Fibroblast of skin of left quadriceps (primary cell): Measurements from ENCODE around the gene CDC5L.
"Not testable (repeated sequence)": the region's sequence is repeated elsewhere in the genome, so short reads cannot be mapped to it uniquely, and the experiment has no call there.

ENCODE experiments used
- DNase-seq, 2 experiments: peaks; one replicate each; pipeline ENCODE4 v3.0.0-alpha.2; 2013; ENCODE audit warnings: low read depth in 2 of 2

CDC5L gene

GRCh38 chr6:44387346-44388134 lies at the start of gene CDC5L:
CDC5L (plus strand) TSS chr6:44387706; CDS start chr6:44387824, 118 bp downstream.
- DNase-seq = peak; percentile 99

GRCh38 chr6:44338228-44339122 lies 49.0 kb upstream of the CDC5L start:
- DNase-seq = peak; percentile 12 to 20

GRCh38 chr6:44339301-44339700 lies 48.2 kb upstream of the CDC5L start:
- DNase-seq = no peak

GRCh38 chr6:44339763-44340625 lies 47.5 kb upstream of the CDC5L start:
- DNase-seq = no peak

GRCh38 chr6:44341095-44341890 lies 46.2 kb upstream of the CDC5L start:
- no peak for DNase-seq

GRCh38 chr6:44342052-44342451 lies 45.5 kb upstream of the CDC5L start:
- no peak for DNase-seq

GRCh38 chr6:44342489-44342888 lies 45.0 kb upstream of the CDC5L start, which contains the start of gene SPATS1:
SPATS1 (plus strand) TSS chr6:44342650; CDS start chr6:44343096, 446 bp downstream.
- no peak for DNase-seq

GRCh38 chr6:44346818-44347217 lies 40.7 kb upstream of the CDC5L start:
- DNase-seq = not testable (repeated sequence)

- DNase-seq = no peak
Observed at GRCh38 chr6:44349904-44350649, 37.4 kb upstream of the CDC5L start.

GRCh38 chr6:44350650-44350994 lies 36.9 kb upstream of the CDC5L start:
- not testable (repeated sequence) for DNase-seq

- DNase-seq = no peak
Observed at GRCh38 chr6:44352259-44352658, 35.2 kb upstream of the CDC5L start.

GRCh38 chr6:44353336-44353735 lies 34.2 kb upstream of the CDC5L start:
- DNase-seq = no peak

- no peak for DNase-seq
Observed at GRCh38 chr6:44355640-44356039, 31.9 kb upstream of the CDC5L start.

- no peak for DNase-seq
Observed at GRCh38 chr6:44356487-44356886, 31.0 kb upstream of the CDC5L start.

GRCh38 chr6:44359973-44360372 lies 27.5 kb upstream of the CDC5L start:
- DNase-seq = no peak

- DNase-seq = no peak
Observed at GRCh38 chr6:44361947-44362346, 25.6 kb upstream of the CDC5L start.

GRCh38 chr6:44363377-44363926 lies 24.1 kb upstream of the CDC5L start:
- DNase-seq = no peak

GRCh38 chr6:44366781-44367180 lies 20.7 kb upstream of the CDC5L start:
- DNase-seq = no peak

GRCh38 chr6:44367681-44368080 lies 19.8 kb upstream of the CDC5L start:
- no peak for DNase-seq

GRCh38 chr6:44373051-44373450 lies 14.5 kb upstream of the CDC5L start:
- DNase-seq = no peak
